HFFc6 (cell line): ENCODE results near the gene SETDB1. TPM values are rescaled to one million over a fixed set of nuclear protein-coding genes. Genes with fewer than 3 reads are reported as not detected.
"Not testable (repeated sequence)": the region's sequence is repeated elsewhere in the genome, so short reads cannot be mapped to it uniquely, and the experiment has no call there.

Source experiments
- DNase-seq: peaks from one replicate; pipeline ENCODE4 v3.0.0-alpha.2; 2018
- H3K27ac Mint-ChIP-seq: 2 replicates; pipeline ENCODE4 v1.8.0; 2020; ENCODE audit warnings: mild to moderate bottlenecking, mixed read lengths
- H3K27me3 Mint-ChIP-seq: 2 replicates; pipeline ENCODE4 v1.8.0; 2021; ENCODE audit warnings: mild to moderate bottlenecking, moderate library complexity, mixed read lengths; ENCODE audit not compliant: insufficient read depth
- H3K36me3 Mint-ChIP-seq: 2 replicates; pipeline ENCODE4 v1.8.0; 2021; ENCODE audit warnings: low read depth, mixed read lengths
- H3K4me1 Mint-ChIP-seq: 2 replicates; pipeline ENCODE4 v1.8.0; 2020; ENCODE audit warnings: low read depth, mixed read lengths
- H3K4me3 Mint-ChIP-seq: 2 replicates; pipeline ENCODE4 v1.8.0; 2020; ENCODE audit warnings: mild to moderate bottlenecking, moderate library complexity, mixed read lengths
- H3K9me3 Mint-ChIP-seq: 2 replicates; pipeline ENCODE4 v1.8.0; 2020; ENCODE audit warnings: mild to moderate bottlenecking, mixed read lengths
- CTCF ChIP-seq: fragments of 200-600 bp; sonication (generic); IDR thresholded peaks from 2 replicates; pipeline ENCODE4 v1.5.0; 2021; ENCODE audit warnings: antibody characterized with exemption, mild to moderate bottlenecking
- total RNA-seq, 6 experiments: library from RNA; stranded (reverse); fragmentation: NEBNext Ultra II Directional; extraction: Animal tissue kit (Norgen Biotek cat#: 25700); gene quantifications; 2 replicates in 1 of 6; 3 replicates in 5 of 6; pipeline ENCODE4 v1.2.3, GENCODE V29; 2021

SETDB1 gene
- total RNA-seq, 6 experiments from 2014 or later: 21.0 to 25.7 (median 23.4) TPM

- Mint-ChIP-seq H3K4me1 (peaks cover 21% of the 10 kb centered on the region), H3K36me3 (no peaks in the 10 kb centered on the region), H3K9me3 (no peaks in the 10 kb centered on the region), H3K4me3 (no peak overlapping the region), H3K27ac (no peak overlapping the region), H3K27me3 (peaks cover 2% of the 10 kb centered on the region)
- no peak for TF ChIP-seq CTCF
- no peak for DNase-seq
These were observed 8.8 kb upstream of the SETDB1 start for GRCh38 chr1:150917387-150917786.

GRCh38 chr1:150922519-150922975 lies 3.6 kb upstream of the SETDB1 start:
- Mint-ChIP-seq H3K36me3 (peaks cover 10% of the 10 kb centered on the region; the same call in 1 of the 2 replicates), H3K9me3 (no peaks in the 10 kb centered on the region), H3K27me3 (no peaks in the 10 kb centered on the region; the same call in 1 of the 2 replicates), H3K4me3 (peak overlapping the region; percentile 42; the same call in 1 of the 2 replicates), H3K27ac (peak overlapping the region; percentile 49), H3K4me1 (peaks cover 16% of the 10 kb centered on the region)
- DNase-seq: peak; percentile 92
- peak; percentile 92 for TF ChIP-seq CTCF

- H3K9me3 Mint-ChIP-seq: peaks cover 4% of the 10 kb centered on the region; the same call in 1 of the 2 replicates
- no peaks in the 10 kb centered on the region; the same call in 1 of the 2 replicates for H3K27me3 Mint-ChIP-seq
- peaks cover 19% of the 10 kb centered on the region for H3K4me1 Mint-ChIP-seq
- H3K27ac Mint-ChIP-seq: no peak overlapping the region; the same call in 1 of the 2 replicates
- DNase-seq: no peak
- H3K4me3 Mint-ChIP-seq: peak overlapping the region; percentile 97
- no peak for TF ChIP-seq CTCF
- H3K36me3 Mint-ChIP-seq: peaks cover 33% of the 10 kb centered on the region
These were observed 1.1 kb upstream of the SETDB1 start for GRCh38 chr1:150925080-150925479.

- peak overlapping the region; percentile 97 for H3K4me3 Mint-ChIP-seq
- no peak for DNase-seq
- H3K27me3 Mint-ChIP-seq: no peaks in the 10 kb centered on the region; the same call in 1 of the 2 replicates
- peaks cover 57% of the 10 kb centered on the region for H3K36me3 Mint-ChIP-seq
- H3K4me1 Mint-ChIP-seq: peaks cover 12% of the 10 kb centered on the region
- TF ChIP-seq CTCF: no peak
- H3K9me3 Mint-ChIP-seq: peaks cover 23% of the 10 kb centered on the region
- no peak overlapping the region for H3K27ac Mint-ChIP-seq
These were observed 1.5 kb downstream of the SETDB1 start for GRCh38 chr1:150927624-150928023.

GRCh38 chr1:150928286-150928685 lies 2.1 kb downstream of the SETDB1 start:
- Mint-ChIP-seq H3K4me1 (peaks cover 8% of the 10 kb centered on the region), H3K9me3 (peaks cover 25% of the 10 kb centered on the region), H3K4me3 (no peak overlapping the region), H3K27me3 (no peaks in the 10 kb centered on the region; the same call in 1 of the 2 replicates), H3K27ac (no peak overlapping the region), H3K36me3 (peaks cover 62% of the 10 kb centered on the region)
- no peak for TF ChIP-seq CTCF
- DNase-seq: no peak

GRCh38 chr1:150928775-150929174 lies 2.6 kb downstream of the SETDB1 start:
- H3K27ac Mint-ChIP-seq, DNase-seq, H3K27me3 Mint-ChIP-seq, H3K4me1 Mint-ChIP-seq, H3K4me3 Mint-ChIP-seq: not testable (repeated sequence)
- peaks cover 25% of the 10 kb centered on the region for H3K9me3 Mint-ChIP-seq
- peaks cover 62% of the 10 kb centered on the region for H3K36me3 Mint-ChIP-seq
